Skeletal muscle tissue (tissue), 4 donors: ENCODE data around the gene TAS2R5. TPM values are rescaled to one million over a fixed set of nuclear protein-coding genes. Genes with fewer than 3 reads are reported as not detected.
"Not testable (repeated sequence)": the region's sequence is repeated elsewhere in the genome, so short reads cannot be mapped to it uniquely, and the experiment has no call there.

ENCODE experiments used
- H3K27ac ChIP-seq: one replicate; pipeline ENCODE4 v1.7.0; 2013; ENCODE audit warnings: mild to moderate bottlenecking, low read depth, low read length, inconsistent platforms
- H3K27me3 ChIP-seq, 3 donors: one replicate each; pipeline ENCODE4 v1.7.0; 2013; ENCODE audit warnings: low read length in 3 of 3; ENCODE audit not compliant: control insufficient read depth in 3 of 3, insufficient read depth in 3 of 3
- H3K36me3 ChIP-seq, 3 donors: one replicate each; pipeline ENCODE4 v1.7.0; 2013; ENCODE audit warnings: low read length in 3 of 3; ENCODE audit not compliant: control insufficient read depth in 3 of 3, insufficient read depth in 3 of 3
- H3K4me1 ChIP-seq, 3 donors: one replicate each; pipeline ENCODE4 v1.7.0; 2013; ENCODE audit warnings: low read length in 3 of 3, mild to moderate bottlenecking in 3 of 3; ENCODE audit not compliant: control insufficient read depth in 3 of 3, insufficient read depth in 3 of 3
- H3K4me3 ChIP-seq, 3 donors: one replicate each; pipeline ENCODE4 v1.7.0; 2013; ENCODE audit warnings: low read length in 3 of 3
- H3K9ac ChIP-seq, 3 donors: one replicate each; pipeline ENCODE4 v1.7.0; 2013; ENCODE audit warnings: low read length in 3 of 3, mild to moderate bottlenecking in 3 of 3, moderate library complexity in 2 of 3, low read depth in 1 of 3
- H3K9me3 ChIP-seq, 3 donors: one replicate each; pipeline ENCODE4 v1.7.0; 2013; ENCODE audit warnings: low read length in 3 of 3; ENCODE audit not compliant: control insufficient read depth in 3 of 3
- total RNA-seq: library from RNA; depleted of rRNA; stranded (reverse); fragments of >200 nt; gene quantifications from one replicate; pipeline ENCODE4 v1.2.3, GENCODE V29; 2014
- donor health status: Osteomylitis.

Gene TAS2R5
- total RNA-seq, 1 donor from 2014 or later = 0.52 TPM

DNA sequence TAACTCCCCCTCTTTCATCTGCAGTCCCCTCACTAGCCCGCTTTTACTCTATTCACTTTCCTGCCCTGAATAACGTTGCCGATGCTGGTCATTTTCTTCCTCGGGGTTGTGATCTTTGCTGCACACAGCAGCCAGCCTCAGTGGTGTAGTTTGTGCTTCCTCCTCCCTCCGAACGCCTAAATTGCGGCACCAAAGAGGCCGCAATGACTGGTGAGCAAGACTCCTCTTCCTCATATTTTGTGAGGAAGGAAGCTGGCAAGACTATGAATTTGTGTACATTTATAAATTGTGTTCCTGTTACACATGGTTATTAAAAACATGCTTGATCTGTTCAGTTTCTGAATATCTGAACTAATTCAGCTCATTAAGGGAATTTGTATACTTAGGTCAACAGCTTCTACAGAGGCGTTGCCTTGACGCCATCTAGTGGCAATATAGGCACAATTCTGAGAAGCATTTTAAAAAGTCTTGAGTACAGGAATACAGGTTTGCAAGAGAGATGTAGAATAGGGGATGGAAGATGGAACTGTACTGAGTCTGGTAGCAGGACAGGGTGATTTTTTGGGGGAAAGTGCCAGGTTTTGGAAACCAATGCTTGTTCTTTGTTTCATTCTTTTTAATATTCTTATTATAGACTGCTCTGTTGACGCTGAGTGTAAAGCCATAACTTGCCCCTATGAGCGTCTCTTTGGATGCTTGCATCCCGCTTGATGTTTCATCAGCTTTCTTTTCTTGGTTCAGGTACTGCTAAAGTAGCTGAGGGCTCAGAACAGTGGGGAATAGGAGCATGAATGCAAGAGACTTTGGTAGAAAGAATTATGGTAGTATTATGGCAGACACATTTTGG, 4.1 kb upstream of the TAS2R5 start:
- Histone ChIP-seq H3K4me3 (no peak overlapping the region), H3K9me3 (no peaks in the 10 kb centered on the region), H3K27ac (no peak overlapping the region), H3K4me1 (no peaks in the 10 kb centered on the region), H3K36me3 (peaks cover 2 to 6% (median 4%) of the 10 kb centered on the region in 3 donors), H3K27me3 (no peaks in the 10 kb centered on the region), H3K9ac (no peak overlapping the region)

GRCh38 chr7:141788296-141788695, 1.7 kb upstream of the TAS2R5 start:
- H3K27ac ChIP-seq = no peak overlapping the region
- no peaks in the 10 kb centered on the region for H3K27me3 ChIP-seq
- no peaks in the 10 kb centered on the region for H3K4me1 ChIP-seq
- no peak overlapping the region for H3K9ac ChIP-seq
- H3K9me3 ChIP-seq = no peaks in the 10 kb centered on the region
- H3K36me3 ChIP-seq = peaks cover 2 to 6% (median 4%) of the 10 kb centered on the region in 3 donors
- no peak overlapping the region for H3K4me3 ChIP-seq

DNA sequence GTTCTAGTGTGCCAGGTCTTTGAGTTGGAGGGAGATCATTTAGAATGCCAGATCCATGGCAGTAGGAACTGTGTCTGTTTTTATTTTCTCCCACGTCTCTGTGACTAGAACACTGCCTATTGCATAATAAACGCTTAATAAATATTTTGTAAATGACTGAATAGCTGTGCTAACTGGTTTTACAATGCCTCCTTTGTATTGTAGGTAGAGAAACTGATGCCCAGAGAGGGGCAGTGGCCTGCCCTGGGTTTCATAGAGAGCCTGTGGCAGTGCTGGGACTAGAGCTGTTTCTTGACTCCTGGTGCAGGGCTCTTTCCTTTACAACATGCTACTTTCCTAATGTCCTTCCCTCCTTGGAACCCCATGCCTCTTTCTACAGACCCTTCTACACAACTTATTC, 2.5 kb downstream of the TAS2R5 start:
- H3K27ac ChIP-seq = no peak overlapping the region
- no peaks in the 10 kb centered on the region for H3K4me1 ChIP-seq
- no peak overlapping the region for H3K4me3 ChIP-seq

DNA sequence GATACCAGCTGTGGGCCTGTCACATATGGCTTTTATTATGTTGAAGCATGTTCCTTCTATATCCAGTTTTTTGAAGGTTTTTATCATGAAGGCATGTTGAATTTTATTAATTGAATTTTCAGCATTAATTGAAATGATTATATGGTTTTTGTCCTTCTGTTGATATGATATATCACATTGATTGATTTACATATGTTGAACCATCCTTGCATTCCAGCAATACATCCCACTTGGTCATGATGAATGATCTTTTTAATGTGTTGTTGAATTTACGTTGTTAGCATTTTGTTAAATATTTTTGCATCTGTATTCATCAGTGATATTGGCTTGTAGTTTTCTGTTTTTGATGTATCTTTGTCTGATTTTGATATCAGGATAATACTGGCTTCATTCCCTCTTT, 30.1 kb downstream of the TAS2R5 start:
- Histone ChIP-seq H3K4me1 (no peaks in the 10 kb centered on the region), H3K27me3 (no peaks in the 10 kb centered on the region), H3K9ac (no peak overlapping the region), H3K9me3 (peaks cover 3 to 5% (median 5%) of the 10 kb centered on the region in 3 donors), H3K36me3 (peaks cover 0 to 3% (median 0%) of the 10 kb centered on the region in 3 donors), H3K4me3 (no peak overlapping the region), H3K27ac (no peak overlapping the region)

More for the DNA sequence above, 2.5 kb downstream of the TAS2R5 start:
- no peak overlapping the region for H3K9ac ChIP-seq
- peaks cover 2 to 6% (median 4%) of the 10 kb centered on the region in 3 donors for H3K36me3 ChIP-seq
- H3K9me3 ChIP-seq = no peaks in the 10 kb centered on the region
- no peaks in the 10 kb centered on the region for H3K27me3 ChIP-seq

DNA sequence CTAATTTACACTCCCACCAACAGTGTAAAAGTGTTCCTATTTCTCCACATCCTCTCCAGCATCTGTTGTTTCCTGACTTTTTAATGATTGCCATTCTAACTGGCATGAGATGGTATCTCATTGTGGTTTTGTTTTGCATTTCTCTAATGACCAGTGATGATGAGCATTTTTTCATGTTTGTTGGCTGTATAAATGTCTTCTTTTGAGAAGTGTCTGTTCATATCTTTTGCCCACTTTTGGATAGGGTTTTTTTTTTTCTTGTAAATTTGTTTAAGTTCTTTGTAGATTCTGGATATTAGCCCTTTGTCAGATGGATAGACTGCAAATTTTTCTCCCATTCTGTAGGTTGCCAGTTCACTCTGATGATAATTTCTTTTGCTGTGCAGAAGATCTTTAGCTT, 32.4 kb downstream of the TAS2R5 start:
- H3K4me1 ChIP-seq, H3K36me3 ChIP-seq, H3K9ac ChIP-seq, H3K9me3 ChIP-seq, H3K4me3 ChIP-seq, H3K27me3 ChIP-seq, H3K27ac ChIP-seq: not testable (repeated sequence)

GRCh38 chr7:141837683-141838082, 47.7 kb downstream of the TAS2R5 start:
- Histone ChIP-seq H3K9ac (no peak overlapping the region), H3K36me3 (no peaks in the 10 kb centered on the region), H3K27me3 (no peaks in the 10 kb centered on the region), H3K9me3 (no peaks in the 10 kb centered on the region), H3K4me3 (no peak overlapping the region), H3K27ac (no peak overlapping the region), H3K4me1 (no peaks in the 10 kb centered on the region)

GRCh38 chr7:141838581-141838980, 48.6 kb downstream of the TAS2R5 start:
- Histone ChIP-seq H3K9ac (no peak overlapping the region), H3K36me3 (no peaks in the 10 kb centered on the region), H3K27ac (no peak overlapping the region), H3K27me3 (no peaks in the 10 kb centered on the region), H3K9me3 (no peaks in the 10 kb centered on the region), H3K4me3 (no peak overlapping the region), H3K4me1 (no peaks in the 10 kb centered on the region)

- Histone ChIP-seq H3K27ac (no peak overlapping the region), H3K9ac (no peak overlapping the region), H3K36me3 (no peaks in the 10 kb centered on the region), H3K9me3 (no peaks in the 10 kb centered on the region), H3K4me3 (no peak overlapping the region), H3K4me1 (no peaks in the 10 kb centered on the region), H3K27me3 (no peaks in the 10 kb centered on the region)
Observed at GRCh38 chr7:141839256-141839655, 49.2 kb downstream of the TAS2R5 start.

- Histone ChIP-seq H3K9me3 (no peaks in the 10 kb centered on the region), H3K36me3 (no peaks in the 10 kb centered on the region), H3K4me3 (no peak overlapping the region), H3K27ac (no peak overlapping the region), H3K4me1 (no peaks in the 10 kb centered on the region), H3K9ac (no peak overlapping the region), H3K27me3 (no peaks in the 10 kb centered on the region)
Observed at GRCh38 chr7:141840708-141841107, 50.7 kb downstream of the TAS2R5 start.
